SK-N-SH (cell line): ENCODE data around the gene CDC16. TPM values are rescaled to one million over a fixed set of nuclear protein-coding genes. Genes with fewer than 3 reads are reported as not detected.

ENCODE experiments used
- CTCF ChIA-PET: fragments of 300-600, 350-600 bp; formaldehyde crosslinking; extraction: SDS; loops from one replicate; lab custom pipeline; 2021; lab: Yijun Ruan, JAX
- POLR2A ChIA-PET: fragments of 350-600 bp; sonication (Branson Sonifier 250); formaldehyde crosslinking; extraction: SDS; loops from one replicate; lab custom pipeline; 2020; ENCODE audit warnings: antibody characterized with exemption, inconsistent platforms; lab: Yijun Ruan, JAX
- DNase-seq: peaks from one replicate; pipeline ENCODE4 v3.0.0; 2012
- H2AFZ ChIP-seq: fragments of 200-600 bp; sonication (generic); 2 replicates; pipeline ENCODE4 v1.8.1; 2016; ENCODE audit warnings: antibody characterized with exemption, mild to moderate bottlenecking, low read depth
- H3F3A ChIP-seq: fragments of 200-600 bp; sonication (generic); replicated peaks from 2 replicates; pipeline ENCODE3; 2016; ENCODE audit warnings: antibody characterized with exemption, mild to moderate bottlenecking; ENCODE audit not compliant: insufficient read depth
- H3K27ac ChIP-seq, 2 experiments: fragments of 200-500 bp in 1 of 2; fragments of 200-600 bp in 1 of 2; sonication (Bioruptor generic) in 1 of 2; sonication (generic), shearing (Covaris generic) in 1 of 2; 2 replicates each; pipeline versions ENCODE4 v1.5.1 to v1.6.1; 2014 to 2016; ENCODE audit warnings: low read depth in 2 of 2, inconsistent platforms in 1 of 2, low read length in 1 of 2, mild to moderate bottlenecking in 1 of 2, mixed read lengths in 1 of 2
- H3K27me3 ChIP-seq: fragments of 200-600 bp; sonication (generic), shearing (Covaris generic); 2 replicates; pipeline ENCODE4 v1.6.1; 2016; ENCODE audit warnings: mixed run types; ENCODE audit not compliant: insufficient read depth
- H3K36me3 ChIP-seq, 2 experiments: fragments of 200-500 bp in 1 of 2; fragments of 200-600 bp in 1 of 2; sonication (Bioruptor generic) in 1 of 2; sonication (generic) in 1 of 2; replicated peaks in 1 of 2; 2 replicates each; pipeline versions ENCODE3 to v1.5.1; 2014 to 2016; ENCODE audit warnings: low read length in 1 of 2, mild to moderate bottlenecking in 1 of 2; ENCODE audit not compliant: insufficient read depth in 2 of 2, control insufficient read depth in 1 of 2
- H3K4me1 ChIP-seq, 2 experiments: fragments of 200-500 bp in 1 of 2; fragments of 200-600 bp in 1 of 2; sonication (Bioruptor generic) in 1 of 2; sonication (generic), shearing (Covaris generic) in 1 of 2; 2 replicates each; pipeline versions ENCODE4 v1.5.1 to v1.6.1; 2014 to 2016; ENCODE audit warnings: low read depth in 1 of 2, low read length in 1 of 2, mixed run types in 1 of 2; ENCODE audit not compliant: insufficient read depth in 2 of 2, control insufficient read depth in 1 of 2
- H3K4me2 ChIP-seq: fragments of 200-600 bp; sonication (generic), shearing (Covaris generic); 2 replicates; pipeline ENCODE4 v1.6.1; 2017; ENCODE audit warnings: mixed run types
- H3K4me3 ChIP-seq, 2 experiments: fragments of 200-500 bp in 1 of 2; fragments of 200-600 bp in 1 of 2; sonication (Bioruptor generic) in 1 of 2; sonication (generic), shearing (Covaris generic) in 1 of 2; 2 replicates each; pipeline versions ENCODE4 v1.5.1 to v1.8.1; 2014 to 2016; ENCODE audit warnings: low read depth in 2 of 2, inconsistent platforms in 1 of 2, low read length in 1 of 2, mild to moderate bottlenecking in 1 of 2, mixed read lengths in 1 of 2, moderate library complexity in 1 of 2
- H3K79me2 ChIP-seq: fragments of 200-600 bp; sonication (generic); 2 replicates; pipeline ENCODE4 v1.8.1; 2017; ENCODE audit warnings: mild to moderate bottlenecking; ENCODE audit not compliant: insufficient read depth
- H3K9ac ChIP-seq: fragments of 200-600 bp; sonication (generic); 2 replicates; pipeline ENCODE4 v1.6.1; 2017; ENCODE audit warnings: mixed run types
- H3K9me2 ChIP-seq: fragments of 200-600 bp; sonication (generic); 2 replicates; pipeline ENCODE4 v1.6.1; 2017; ENCODE audit warnings: mixed run types
- H3K9me3 ChIP-seq: fragments of 200-600 bp; sonication (generic); 2 replicates; pipeline ENCODE4 v1.6.1; 2017; ENCODE audit warnings: mixed run types, mild to moderate bottlenecking, moderate library complexity
- H4K20me1 ChIP-seq: fragments of 200-600 bp; sonication (generic); 2 replicates; pipeline ENCODE4 v1.6.1; 2017; ENCODE audit warnings: mild to moderate bottlenecking, mixed run types; ENCODE audit not compliant: insufficient read depth
- CHD2 ChIP-seq: fragments of 150-350 bp; IDR thresholded peaks from 2 replicates; pipeline ENCODE4 v1.6.1; 2018; ENCODE audit warnings: low read length; ENCODE audit not compliant: partially characterized antibody
- CTCF ChIP-seq: fragments of 200-600 bp; sonication (generic); IDR thresholded peaks from 2 replicates; pipeline ENCODE4 v1.6.1; 2017; ENCODE audit warnings: antibody characterized with exemption, mild to moderate bottlenecking, moderate library complexity
- ELF1 ChIP-seq: IDR thresholded peaks from 2 replicates; pipeline ENCODE4 v1.4.0; 2012
- EP300 ChIP-seq, 2 experiments: IDR thresholded peaks; 2 replicates each; pipeline versions ENCODE4 v1.4.0 to v1.6.1; 2012; ENCODE audit warnings: borderline replicate concordance in 1 of 2, low read depth in 1 of 2, low read length in 1 of 2
- FOXJ3 ChIP-seq: sonication (generic); formaldehyde crosslinking; IDR thresholded peaks from 2 replicates; pipeline ENCODE4 v1.5.1; 2020; ENCODE audit warnings: mild to moderate bottlenecking, missing genetic modification reagents
- FOXM1 ChIP-seq: IDR thresholded peaks from 2 replicates; pipeline ENCODE4 v1.4.0; 2012; ENCODE audit warnings: low read depth, mild to moderate bottlenecking
- GATA2 ChIP-seq: sonication (generic); formaldehyde crosslinking; IDR thresholded peaks from 2 replicates; pipeline ENCODE4 v1.5.0; 2020; ENCODE audit warnings: mild to moderate bottlenecking, missing genetic modification reagents
- IRF3 ChIP-seq: fragments of 150-350 bp; IDR thresholded peaks from 2 replicates; pipeline ENCODE4 v1.6.1; 2016; ENCODE audit warnings: mild to moderate bottlenecking, low read depth, low read length
- MEF2A ChIP-seq: IDR thresholded peaks from 2 replicates; pipeline ENCODE4 v1.4.0; 2012; ENCODE audit warnings: low read depth, borderline replicate concordance
- MXI1 ChIP-seq: IDR thresholded peaks from 2 replicates; pipeline ENCODE4 v1.6.1; 2012; ENCODE audit warnings: mild to moderate bottlenecking, low read depth, low read length, improper control_type of control experiment
- PBX3 ChIP-seq: IDR thresholded peaks from 2 replicates; pipeline ENCODE4; 2012
- RCOR1 ChIP-seq: fragments of 150-350 bp; IDR thresholded peaks from 2 replicates; pipeline ENCODE4 v1.6.1; 2017; ENCODE audit warnings: antibody characterized with exemption, low read length
- SIN3A ChIP-seq: IDR thresholded peaks from 2 replicates; pipeline ENCODE4 v1.6.1; 2012; ENCODE audit warnings: low read depth, mild to moderate bottlenecking, low read length, moderate library complexity, borderline replicate concordance
- SMC3 ChIP-seq: IDR thresholded peaks from 2 replicates; pipeline ENCODE4 v1.6.1; 2012; ENCODE audit warnings: low read depth, low read length, improper control_type of control experiment
- TCF12 ChIP-seq: IDR thresholded peaks from 2 replicates; pipeline ENCODE4 v1.4.0; 2012
- TEAD4 ChIP-seq: IDR thresholded peaks from 2 replicates; pipeline ENCODE4 v1.4.0; 2012; ENCODE audit warnings: mild to moderate bottlenecking, borderline replicate concordance; ENCODE audit not compliant: insufficient read depth
- YY1 ChIP-seq: IDR thresholded peaks from 2 replicates; pipeline ENCODE4 v1.4.0; 2012; ENCODE audit warnings: low read depth, mild to moderate bottlenecking
- WGBS: methylation state at CpG from one replicate; pipeline ENCODE4 v1.1.6; 2017; ENCODE audit warnings: low lambda C conversion rate; 5-methylcytosine and 5-hydroxymethylcytosine counted together
- polyA plus RNA-seq, 3 experiments: library from polyadenylated mRNA; depleted of rRNA; stranded (reverse); fragments of >200 nt; gene quantifications; 2 replicates each; pipeline ENCODE4 v1.2.3, GENCODE V29; 2012
- TF ChIP-seq, protein P1 (sequence below): IDR thresholded peaks from 2 replicates; pipeline ENCODE4 v1.4.0; 2012; ENCODE audit warnings: low read depth, borderline replicate concordance
- TF ChIP-seq, protein P2 (sequence below): IDR thresholded peaks from 2 replicates; pipeline ENCODE4 v1.6.1; 2012; ENCODE audit warnings: mild to moderate bottlenecking, low read depth, low read length, moderate library complexity
- TF ChIP-seq, protein P3 (sequence below): IDR thresholded peaks from 2 replicates; pipeline ENCODE4 v1.4.0; 2012; ENCODE audit warnings: low read depth
- TF ChIP-seq, protein P4 (sequence below): fragments of 150-350 bp; IDR thresholded peaks from 2 replicates; pipeline ENCODE4 v1.6.1; 2017; ENCODE audit warnings: antibody characterized with exemption, low read length, low read depth, borderline replicate concordance

CDC16 gene
- polyA plus RNA-seq, 1 of the 3 experiments (the other 2 are of a cell fraction): 56.9 TPM

- TF ChIP-seq EP300 (IDR thresholded peaks at IDR 0.05; ENCODE audit: borderline replicate concordance in 1 of 2, low read depth in 1 of 2, low read length in 1 of 2) (peak in 1 of 2 experiments; percentile 67; a peak in 2 of 4 replicates), FOXM1 (no peak), RCOR1 (peak; percentile 81)
These were observed 8.6 kb upstream of the CDC16 start (continued) for GRCh38 chr13:114226088-114226487.

GRCh38 chr13:114226699-114227323 is 7.9 kb upstream of the CDC16 start:
- H3K9me3 ChIP-seq: no peaks in the 10 kb centered on the region
- peak; percentile 88 for DNase-seq
- H3K27ac ChIP-seq: peak overlapping the region in 1 of 2 experiments; percentile 31; a peak in 1 of 4 replicates
- H3K36me3 ChIP-seq: no peaks in the 10 kb centered on the region
- ChIA-PET CTCF (interaction anchor here (0.6 to 1.7 kb wide), 26 partner anchors 9 to 502 kb away, joined by 3 to 10 read pairs (median 3); no protein-coding TSS in a partner anchor), POLR2A (no interaction called here)
- H3K4me2 ChIP-seq: no peak overlapping the region
- no peaks in the 10 kb centered on the region for H4K20me1 ChIP-seq
- 7% methylated on average over 19 of the region's 19 CpGs for WGBS
- no peaks in the 10 kb centered on the region for H3K9me2 ChIP-seq
- peaks cover 0 to 15% of the 10 kb centered on the region in 2 experiments; a peak in 1 of 4 replicates for H3K4me1 ChIP-seq
- H3K79me2 ChIP-seq: no peaks in the 10 kb centered on the region
- H2AFZ ChIP-seq: 0 out of 2 replicates have a peak overlapping the region, but pooled peaks have one; percentile 12
- H3K4me3 ChIP-seq: no peak overlapping the region; a peak in 1 of 4 replicates
- H3F3A ChIP-seq: peaks cover 5% of the 10 kb centered on the region
- no peaks in the 10 kb centered on the region; the same call in 1 of the 2 replicates for H3K27me3 ChIP-seq
- no peak overlapping the region for H3K9ac ChIP-seq
- TF ChIP-seq TEAD4: no peak
- no peak for TF ChIP-seq FOXJ3 (CRISPR knock-in tag)
- TF ChIP-seq YY1: no peak
- TF ChIP-seq, protein P1, sequence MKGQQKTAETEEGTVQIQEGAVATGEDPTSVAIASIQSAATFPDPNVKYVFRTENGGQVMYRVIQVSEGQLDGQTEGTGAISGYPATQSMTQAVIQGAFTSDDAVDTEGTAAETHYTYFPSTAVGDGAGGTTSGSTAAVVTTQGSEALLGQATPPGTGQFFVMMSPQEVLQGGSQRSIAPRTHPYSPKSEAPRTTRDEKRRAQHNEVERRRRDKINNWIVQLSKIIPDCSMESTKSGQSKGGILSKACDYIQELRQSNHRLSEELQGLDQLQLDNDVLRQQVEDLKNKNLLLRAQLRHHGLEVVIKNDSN: no peak
- TF ChIP-seq, protein P2, sequence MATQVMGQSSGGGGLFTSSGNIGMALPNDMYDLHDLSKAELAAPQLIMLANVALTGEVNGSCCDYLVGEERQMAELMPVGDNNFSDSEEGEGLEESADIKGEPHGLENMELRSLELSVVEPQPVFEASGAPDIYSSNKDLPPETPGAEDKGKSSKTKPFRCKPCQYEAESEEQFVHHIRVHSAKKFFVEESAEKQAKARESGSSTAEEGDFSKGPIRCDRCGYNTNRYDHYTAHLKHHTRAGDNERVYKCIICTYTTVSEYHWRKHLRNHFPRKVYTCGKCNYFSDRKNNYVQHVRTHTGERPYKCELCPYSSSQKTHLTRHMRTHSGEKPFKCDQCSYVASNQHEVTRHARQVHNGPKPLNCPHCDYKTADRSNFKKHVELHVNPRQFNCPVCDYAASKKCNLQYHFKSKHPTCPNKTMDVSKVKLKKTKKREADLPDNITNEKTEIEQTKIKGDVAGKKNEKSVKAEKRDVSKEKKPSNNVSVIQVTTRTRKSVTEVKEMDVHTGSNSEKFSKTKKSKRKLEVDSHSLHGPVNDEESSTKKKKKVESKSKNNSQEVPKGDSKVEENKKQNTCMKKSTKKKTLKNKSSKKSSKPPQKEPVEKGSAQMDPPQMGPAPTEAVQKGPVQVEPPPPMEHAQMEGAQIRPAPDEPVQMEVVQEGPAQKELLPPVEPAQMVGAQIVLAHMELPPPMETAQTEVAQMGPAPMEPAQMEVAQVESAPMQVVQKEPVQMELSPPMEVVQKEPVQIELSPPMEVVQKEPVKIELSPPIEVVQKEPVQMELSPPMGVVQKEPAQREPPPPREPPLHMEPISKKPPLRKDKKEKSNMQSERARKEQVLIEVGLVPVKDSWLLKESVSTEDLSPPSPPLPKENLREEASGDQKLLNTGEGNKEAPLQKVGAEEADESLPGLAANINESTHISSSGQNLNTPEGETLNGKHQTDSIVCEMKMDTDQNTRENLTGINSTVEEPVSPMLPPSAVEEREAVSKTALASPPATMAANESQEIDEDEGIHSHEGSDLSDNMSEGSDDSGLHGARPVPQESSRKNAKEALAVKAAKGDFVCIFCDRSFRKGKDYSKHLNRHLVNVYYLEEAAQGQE: no peak
- TF ChIP-seq GATA2 (CRISPR knock-in tag): no peak
- TF ChIP-seq PBX3: no peak
- TF ChIP-seq MEF2A: no peak
- TF ChIP-seq IRF3: no peak
- TF ChIP-seq, protein P3, sequence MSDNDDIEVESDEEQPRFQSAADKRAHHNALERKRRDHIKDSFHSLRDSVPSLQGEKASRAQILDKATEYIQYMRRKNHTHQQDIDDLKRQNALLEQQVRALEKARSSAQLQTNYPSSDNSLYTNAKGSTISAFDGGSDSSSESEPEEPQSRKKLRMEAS: no peak
- peak; percentile 94 for TF ChIP-seq SMC3
- peak; percentile 85 for TF ChIP-seq CTCF
- TF ChIP-seq, protein P4, sequence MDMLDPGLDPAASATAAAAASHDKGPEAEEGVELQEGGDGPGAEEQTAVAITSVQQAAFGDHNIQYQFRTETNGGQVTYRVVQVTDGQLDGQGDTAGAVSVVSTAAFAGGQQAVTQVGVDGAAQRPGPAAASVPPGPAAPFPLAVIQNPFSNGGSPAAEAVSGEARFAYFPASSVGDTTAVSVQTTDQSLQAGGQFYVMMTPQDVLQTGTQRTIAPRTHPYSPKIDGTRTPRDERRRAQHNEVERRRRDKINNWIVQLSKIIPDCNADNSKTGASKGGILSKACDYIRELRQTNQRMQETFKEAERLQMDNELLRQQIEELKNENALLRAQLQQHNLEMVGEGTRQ: no peak
- TF ChIP-seq SIN3A: no peak
- no peak for TF ChIP-seq TCF12
- no peak for TF ChIP-seq ELF1
- peak; percentile 55 for TF ChIP-seq CHD2
- TF ChIP-seq MXI1: no peak; the same call in 1 of the 2 replicates
- no peak for TF ChIP-seq FOXM1
